Activated T-cell treated with anti-CD3 and anti-CD28 coated beads, Interleukin-2, amount 50 U/mL, for 24 hours (primary cell): ENCODE measurements around the gene DNAH17.

Experiments
- DNase-seq: peaks from one replicate; pipeline ENCODE4 v3.0.0-alpha.2; 2020
- H3K27ac Mint-ChIP-seq: 2 replicates; pipeline ENCODE4 v1.8.0; 2020; ENCODE audit warnings: mild to moderate bottlenecking, mixed read lengths
- H3K27me3 Mint-ChIP-seq: 2 replicates; pipeline ENCODE4 v1.8.0; 2020; ENCODE audit warnings: mixed read lengths
- H3K36me3 Mint-ChIP-seq: 2 replicates; pipeline ENCODE4 v1.8.0; 2020; ENCODE audit warnings: low read depth, mixed read lengths
- H3K4me1 Mint-ChIP-seq: 2 replicates; pipeline ENCODE4 v1.8.0; 2020; ENCODE audit warnings: low read depth, mixed read lengths
- H3K4me3 Mint-ChIP-seq: 2 replicates; pipeline ENCODE4 v1.8.0; 2020; ENCODE audit warnings: mild to moderate bottlenecking, moderate library complexity, mixed read lengths
- H3K9me3 Mint-ChIP-seq: 2 replicates; pipeline ENCODE4 v1.8.0; 2020; ENCODE audit warnings: mixed read lengths

The DNAH17 gene

DNA sequence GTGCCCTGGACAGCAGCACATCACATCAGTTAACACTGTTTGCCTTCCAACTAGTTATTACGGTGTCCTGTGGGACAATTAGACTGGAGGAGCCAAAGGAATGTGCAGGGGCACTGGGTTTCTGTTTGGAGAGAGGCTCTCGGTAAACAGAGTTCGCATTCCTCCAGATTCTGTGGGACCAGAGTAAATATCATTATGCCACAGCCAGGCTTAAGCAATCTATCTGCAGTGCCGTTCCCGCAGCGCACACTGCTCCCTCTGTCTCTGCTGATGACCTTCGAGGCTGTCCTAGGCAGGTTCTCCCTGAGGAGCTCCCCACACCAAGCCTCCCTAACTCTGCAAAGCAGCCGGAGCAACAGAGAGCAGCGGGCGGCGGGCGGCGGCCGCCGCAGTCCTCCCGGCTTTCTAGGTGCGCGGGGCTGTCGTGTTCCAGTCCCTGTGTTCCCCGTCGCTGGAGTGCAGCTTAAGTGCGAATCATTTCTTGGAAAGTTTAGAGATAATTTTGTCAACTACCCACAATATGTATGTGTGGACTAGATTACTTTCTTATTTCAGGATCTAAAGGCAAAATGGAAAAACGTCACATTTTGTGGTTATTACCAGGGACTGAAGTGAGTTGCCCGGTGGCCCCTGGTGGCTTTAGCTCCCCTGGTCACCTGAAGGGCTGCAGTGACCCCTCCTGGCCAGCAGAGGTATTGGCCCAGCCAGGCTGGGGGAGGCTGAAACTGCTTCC, 155.5 kb downstream of the DNAH17 start:
- DNase-seq: peak; percentile 83
- Mint-ChIP-seq H3K36me3 (peaks cover 92% of the 10 kb centered on the region), H3K4me1 (peaks cover 40% of the 10 kb centered on the region), H3K4me3 (no peak overlapping the region), H3K27me3 (no peaks in the 10 kb centered on the region), H3K9me3 (no peaks in the 10 kb centered on the region), H3K27ac (peak overlapping the region; percentile 78)

DNA sequence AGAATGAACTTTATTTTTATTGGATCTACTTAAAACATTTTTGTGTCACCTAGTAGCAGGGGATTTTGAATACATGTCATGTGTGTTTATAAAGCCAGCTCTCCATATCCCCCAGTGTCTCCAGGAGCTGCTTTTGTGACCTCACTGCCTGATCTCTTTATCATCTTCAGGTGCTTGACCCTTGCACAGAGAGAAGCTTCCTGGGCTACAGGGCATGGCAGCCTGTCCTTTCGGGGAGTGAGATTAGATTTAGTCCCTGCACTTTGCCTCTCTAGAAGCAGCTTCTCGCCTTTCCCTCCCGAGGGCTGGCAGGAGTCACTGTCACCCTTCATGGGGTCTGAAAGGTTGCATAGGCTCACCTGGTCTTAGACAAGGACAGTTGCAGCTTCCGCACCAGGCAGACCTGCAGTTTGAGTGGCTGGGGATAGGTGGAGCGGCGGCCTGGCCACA, 156.1 kb downstream of the DNAH17 start:
- no peak for DNase-seq

DNA sequence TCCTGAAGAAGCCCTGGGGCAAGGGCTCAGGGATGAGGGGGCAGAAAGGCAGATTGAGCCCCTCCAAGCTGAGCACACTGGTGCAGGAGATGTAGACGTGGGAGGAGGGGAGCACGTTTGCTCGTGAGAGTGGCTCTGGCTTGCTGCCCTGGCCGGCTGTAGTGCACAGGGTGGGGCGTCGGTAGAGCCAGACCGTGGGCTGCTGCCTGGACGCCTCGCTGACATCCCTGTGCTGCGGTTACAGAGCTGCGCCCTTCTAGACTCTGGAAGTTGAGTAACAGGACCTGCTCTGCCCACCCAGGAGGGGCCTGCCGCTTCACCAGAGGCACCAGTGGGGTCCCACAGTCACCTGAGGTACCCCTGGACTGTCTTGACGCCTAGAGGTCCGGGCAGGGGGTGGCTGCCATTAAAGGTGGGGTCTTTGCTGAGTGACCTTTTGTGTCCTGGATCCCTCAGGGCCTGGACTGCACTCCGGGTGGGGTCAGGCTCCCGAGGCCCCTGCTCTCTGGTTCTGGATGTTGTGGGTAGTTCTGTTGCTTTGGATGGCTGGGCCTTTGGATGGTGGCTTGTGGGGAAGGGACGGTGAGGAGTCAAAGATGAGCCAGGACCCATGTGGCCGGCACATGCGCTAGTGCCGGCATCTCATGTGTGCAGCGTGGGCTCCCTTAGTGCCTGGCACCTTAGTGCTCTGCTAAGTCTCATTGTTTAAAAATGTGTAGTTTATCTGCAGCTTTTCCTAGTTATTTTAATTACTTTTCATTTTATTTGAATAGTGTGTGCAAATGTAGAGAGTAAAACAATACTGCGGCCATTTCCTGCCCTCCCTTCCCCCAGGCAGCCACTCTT, 157.0 kb downstream of the DNAH17 start:
- Mint-ChIP-seq H3K27me3 (no peaks in the 10 kb centered on the region), H3K27ac (peak overlapping the region; percentile 77), H3K4me3 (no peak overlapping the region), H3K4me1 (peaks cover 54% of the 10 kb centered on the region), H3K9me3 (no peaks in the 10 kb centered on the region), H3K36me3 (peaks cover 94% of the 10 kb centered on the region)
- DNase-seq: no peak

More for the DNA sequence above, 156.1 kb downstream of the DNAH17 start:
- Mint-ChIP-seq H3K27ac (peak overlapping the region; percentile 78), H3K4me1 (peaks cover 45% of the 10 kb centered on the region), H3K27me3 (no peaks in the 10 kb centered on the region), H3K36me3 (peaks cover 92% of the 10 kb centered on the region), H3K4me3 (no peak overlapping the region), H3K9me3 (no peaks in the 10 kb centered on the region)

DNA sequence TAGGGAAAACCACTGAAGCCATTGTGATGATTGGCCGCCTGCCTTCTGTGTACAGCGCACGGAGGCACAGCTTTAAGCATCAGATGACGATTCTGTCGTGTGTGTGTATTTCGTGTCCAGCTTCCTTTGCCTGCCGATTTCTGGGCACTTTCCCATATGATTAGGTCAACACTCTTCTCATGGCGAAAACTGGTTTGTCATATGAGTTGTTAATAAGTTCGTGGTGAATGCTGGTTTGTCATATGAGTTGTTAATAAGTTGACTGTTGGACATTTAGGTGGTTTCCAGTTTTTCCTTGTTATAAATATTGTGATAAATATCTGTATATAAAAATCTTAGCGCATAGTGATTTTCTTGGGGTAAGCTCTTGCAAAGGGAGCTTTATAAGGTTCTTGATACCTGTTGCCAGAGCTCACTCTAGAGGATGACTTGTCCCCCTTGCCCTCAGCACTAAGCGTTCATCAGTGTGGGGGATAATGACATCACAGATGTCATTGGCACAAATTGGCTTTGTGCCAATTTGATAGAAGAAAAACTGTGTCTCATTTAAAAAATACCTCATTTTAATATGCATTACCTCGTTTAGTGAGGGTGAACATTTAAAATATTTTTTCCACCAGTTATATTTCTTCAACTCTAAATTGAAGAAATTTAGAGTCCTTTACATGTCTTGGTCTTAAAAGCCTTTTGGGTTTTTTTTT, 158.7 kb downstream of the DNAH17 start:
- DNase-seq: no peak
- peaks cover 96% of the 10 kb centered on the region for H3K36me3 Mint-ChIP-seq
- no peaks in the 10 kb centered on the region for H3K27me3 Mint-ChIP-seq
- H3K9me3 Mint-ChIP-seq: no peaks in the 10 kb centered on the region
- H3K27ac Mint-ChIP-seq: peak overlapping the region; percentile 74
- H3K4me3 Mint-ChIP-seq: no peak overlapping the region
- peaks cover 71% of the 10 kb centered on the region for H3K4me1 Mint-ChIP-seq

DNA sequence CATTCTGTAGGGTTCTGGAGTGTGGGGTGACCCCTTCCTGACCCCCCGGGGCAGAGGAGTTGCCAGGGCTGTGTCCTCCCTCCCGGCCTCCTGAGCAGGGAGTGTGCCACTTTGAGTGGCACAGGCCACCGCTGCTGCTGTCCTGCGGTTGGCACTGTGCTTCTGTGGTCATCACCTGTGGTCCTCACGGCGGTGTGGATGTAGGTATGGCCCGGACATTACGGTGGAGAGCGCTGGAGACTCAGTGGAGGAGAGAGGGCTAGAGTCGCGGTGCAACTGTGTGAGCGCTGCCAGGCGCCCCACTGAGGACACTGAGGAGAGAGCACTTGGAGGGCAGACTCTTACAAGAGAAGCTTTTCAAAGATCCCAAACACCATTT, 159.7 kb downstream of the DNAH17 start:
- H3K36me3 Mint-ChIP-seq: peaks cover 96% of the 10 kb centered on the region
- peak overlapping the region; percentile 98 for H3K27ac Mint-ChIP-seq
- H3K4me3 Mint-ChIP-seq: no peak overlapping the region
- peaks cover 79% of the 10 kb centered on the region for H3K4me1 Mint-ChIP-seq
- no peaks in the 10 kb centered on the region for H3K27me3 Mint-ChIP-seq
- DNase-seq: no peak
- H3K9me3 Mint-ChIP-seq: no peaks in the 10 kb centered on the region

DNA sequence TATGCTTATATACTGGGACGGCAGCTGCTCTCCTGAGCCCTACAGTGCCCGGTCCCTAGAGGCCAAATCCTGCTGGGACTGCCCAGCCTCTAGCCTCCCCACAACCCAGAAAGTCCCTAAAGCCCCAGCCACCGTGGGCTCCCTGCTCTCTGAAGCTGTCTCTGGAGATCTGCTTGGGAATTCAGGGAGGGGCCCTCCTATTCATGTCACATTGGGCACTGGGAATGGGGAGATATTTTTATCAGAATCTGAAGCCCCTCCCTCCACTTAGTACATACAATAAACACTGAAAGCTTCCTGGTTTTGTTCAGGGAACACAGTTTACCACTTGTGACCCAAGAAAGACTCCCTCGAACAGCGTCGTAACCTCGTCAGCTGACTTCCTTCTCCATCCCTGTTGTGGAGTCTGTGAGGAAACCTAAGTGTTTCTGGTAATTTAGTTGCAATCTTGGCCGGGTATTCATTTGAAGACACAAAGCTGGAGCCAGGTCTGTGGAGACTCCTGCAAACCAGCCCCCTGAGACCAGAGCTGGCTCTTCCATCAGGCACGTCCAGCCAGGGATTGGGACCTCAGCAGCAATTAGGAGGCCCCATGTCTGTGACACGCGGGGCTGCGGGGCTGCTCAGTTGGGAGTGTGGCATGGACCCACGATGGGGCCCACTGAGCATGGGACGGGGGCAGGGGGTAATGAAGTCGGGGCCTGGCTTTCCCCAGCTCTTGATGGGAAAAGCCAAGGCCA, 160.2 kb downstream of the DNAH17 start:
- no peak for DNase-seq

DNA sequence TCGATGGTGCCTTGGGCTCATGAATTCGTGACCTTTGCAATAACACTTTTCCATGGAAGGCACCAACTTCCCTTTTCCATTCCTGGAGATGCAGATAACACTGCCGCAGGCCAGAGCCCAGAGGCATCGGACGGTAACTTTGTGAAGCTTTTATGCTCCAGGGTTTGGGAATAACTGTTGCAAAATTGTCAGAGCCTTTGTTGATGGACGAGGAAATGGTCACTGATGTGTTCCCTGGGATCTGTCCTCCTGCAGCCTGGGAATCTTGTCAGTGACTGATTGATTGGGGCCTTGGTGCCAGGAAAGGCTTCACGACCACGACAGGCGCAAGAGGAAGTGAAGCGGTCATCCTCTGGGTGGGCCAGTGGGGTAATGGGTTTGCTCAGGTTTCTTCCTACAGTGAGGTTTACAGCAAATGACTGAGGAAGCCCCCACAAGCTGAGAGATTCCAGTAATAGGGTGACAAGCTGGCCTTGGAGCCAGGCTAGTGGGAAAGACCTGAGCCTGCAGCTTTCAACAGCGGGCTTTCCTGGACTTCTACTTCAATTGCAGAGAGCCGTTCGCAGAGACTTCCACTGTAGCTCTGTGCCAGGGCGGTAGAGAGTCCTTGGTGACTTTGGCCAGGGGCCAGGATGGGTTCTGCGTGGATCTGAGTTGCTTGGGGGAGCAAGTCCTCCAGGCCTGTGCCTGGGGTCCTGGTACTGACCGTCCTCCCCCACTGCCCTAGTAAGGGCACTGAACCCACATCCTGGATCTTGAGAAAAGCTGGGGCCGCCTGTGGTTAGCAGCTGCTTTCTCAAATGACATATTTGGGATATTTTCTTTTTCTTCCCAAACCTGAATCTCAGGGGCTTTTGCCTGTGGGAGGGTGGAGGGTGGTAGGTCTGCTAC, 161.1 kb downstream of the DNAH17 start:
- peaks cover 94% of the 10 kb centered on the region for H3K36me3 Mint-ChIP-seq
- H3K9me3 Mint-ChIP-seq: no peaks in the 10 kb centered on the region
- no peak overlapping the region for H3K4me3 Mint-ChIP-seq
- H3K27me3 Mint-ChIP-seq: no peaks in the 10 kb centered on the region
- peak overlapping the region; percentile 98 for H3K27ac Mint-ChIP-seq
- peaks cover 80% of the 10 kb centered on the region for H3K4me1 Mint-ChIP-seq
- DNase-seq: no peak

More for the DNA sequence above, 160.2 kb downstream of the DNAH17 start:
- Mint-ChIP-seq H3K9me3 (no peaks in the 10 kb centered on the region), H3K27me3 (no peaks in the 10 kb centered on the region), H3K27ac (peak overlapping the region; percentile 98), H3K36me3 (peaks cover 96% of the 10 kb centered on the region), H3K4me3 (no peak overlapping the region), H3K4me1 (peaks cover 80% of the 10 kb centered on the region)

DNA sequence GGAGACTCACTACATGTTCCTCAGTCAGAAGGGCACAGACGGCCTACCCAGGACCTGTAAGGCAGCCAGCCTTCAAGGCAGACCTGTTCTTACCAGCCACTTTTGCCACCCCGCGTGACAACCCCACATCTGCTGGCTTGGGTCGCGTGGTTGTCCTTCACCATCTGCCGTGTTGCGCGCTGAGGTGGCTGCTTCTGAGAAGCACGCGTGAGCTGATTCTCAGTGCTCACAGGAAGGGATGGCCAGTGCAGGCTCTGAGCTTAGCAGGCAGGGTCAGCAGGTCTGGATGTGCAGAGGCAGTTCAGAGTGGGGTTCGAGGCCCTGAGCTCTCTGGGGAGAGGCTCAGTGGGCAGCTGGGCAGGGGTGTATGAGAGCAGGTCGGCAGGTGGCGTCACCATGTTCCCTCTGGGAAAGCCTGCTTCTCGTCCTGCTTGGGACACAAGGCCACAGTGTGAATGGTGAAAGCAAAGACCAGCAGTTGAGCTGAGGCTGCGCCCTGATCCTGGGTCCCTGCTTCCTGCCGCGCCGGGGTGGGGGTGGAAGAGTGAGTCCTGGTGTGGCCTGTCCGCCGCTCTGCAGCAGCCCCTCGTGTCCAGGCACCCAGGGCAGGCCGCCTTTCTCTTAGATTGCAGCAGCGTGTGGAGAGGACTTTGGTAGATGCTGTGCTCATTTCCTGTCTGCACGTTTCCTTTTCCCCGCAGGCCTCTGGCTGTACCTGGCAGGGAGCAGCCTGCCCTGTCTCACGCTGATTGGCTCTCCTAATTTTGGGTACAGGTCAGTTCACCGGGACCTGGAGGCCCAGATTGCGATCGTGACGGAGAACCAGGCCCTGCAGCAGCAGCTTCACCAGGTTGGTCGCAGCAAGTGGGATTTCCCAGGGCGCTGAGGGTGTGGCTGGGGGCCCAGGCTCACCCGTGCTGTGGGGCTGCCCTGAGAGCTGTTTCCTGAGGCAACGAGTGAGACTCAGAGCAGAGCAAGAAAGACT, 162.7 kb downstream of the DNAH17 start:
- Mint-ChIP-seq H3K4me1 (peaks cover 78% of the 10 kb centered on the region), H3K27ac (peak overlapping the region; percentile 98), H3K9me3 (no peaks in the 10 kb centered on the region), H3K36me3 (peaks cover 89% of the 10 kb centered on the region), H3K27me3 (no peaks in the 10 kb centered on the region), H3K4me3 (peak overlapping the region; percentile 65)
- peak; percentile 75 for DNase-seq

DNA sequence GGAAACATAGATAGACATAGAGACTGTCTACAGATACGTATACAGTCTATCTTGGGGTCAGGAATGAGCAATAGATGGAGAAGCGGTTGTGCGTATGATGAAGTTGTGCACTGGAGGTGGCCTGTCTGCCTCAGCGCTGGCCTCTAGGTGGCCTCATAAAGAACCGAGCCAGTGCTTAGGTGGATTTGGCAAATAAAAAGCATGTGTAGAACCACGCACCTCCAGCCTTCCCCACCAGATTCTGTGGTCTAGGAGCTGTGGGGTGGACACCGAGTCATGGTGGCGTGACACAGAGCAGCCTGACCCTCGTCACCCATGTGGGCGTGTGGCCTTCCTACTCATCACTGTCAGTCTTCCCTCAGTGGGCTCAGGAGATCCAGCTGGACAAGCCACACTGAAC, 164.8 kb downstream of the DNAH17 start:
- peaks cover 93% of the 10 kb centered on the region for H3K36me3 Mint-ChIP-seq
- peaks cover 88% of the 10 kb centered on the region for H3K4me1 Mint-ChIP-seq
- H3K9me3 Mint-ChIP-seq: no peaks in the 10 kb centered on the region
- peak; percentile 56 for DNase-seq
- peak overlapping the region; percentile 65 for H3K4me3 Mint-ChIP-seq
- H3K27ac Mint-ChIP-seq: peak overlapping the region; percentile 98
- no peaks in the 10 kb centered on the region for H3K27me3 Mint-ChIP-seq

DNA sequence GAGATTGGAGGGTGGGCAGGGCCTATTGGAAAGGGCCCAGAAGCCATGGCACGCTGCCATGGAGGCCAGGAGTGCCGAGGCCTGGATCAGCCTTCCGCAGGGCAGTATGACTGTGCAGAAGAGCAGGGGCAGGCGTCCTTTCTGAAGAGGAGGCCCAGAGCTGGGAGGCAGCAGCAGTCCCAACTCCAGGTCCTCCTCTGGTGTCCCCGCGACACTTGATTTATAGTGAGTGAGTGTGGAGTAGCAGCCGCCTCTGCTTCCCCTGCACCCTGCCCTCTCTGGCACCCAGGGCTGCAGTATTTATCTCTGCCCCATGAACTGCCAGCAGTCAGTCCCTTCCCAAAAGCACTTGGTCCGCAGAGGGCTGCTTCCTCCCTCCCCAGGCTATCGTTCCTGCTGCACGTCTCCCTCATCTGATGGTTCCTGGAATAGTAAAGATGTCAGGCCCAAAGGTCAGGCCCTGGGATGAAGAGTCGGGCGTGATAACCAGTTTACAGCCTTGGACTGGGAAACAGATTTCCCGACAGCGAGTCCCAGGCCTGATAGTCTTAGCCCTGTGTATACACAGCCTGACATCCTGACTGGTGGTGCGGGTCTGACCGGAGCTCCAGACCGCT, 165.8 kb downstream of the DNAH17 start:
- Mint-ChIP-seq H3K27ac (peak overlapping the region; percentile 80), H3K27me3 (no peaks in the 10 kb centered on the region), H3K4me3 (no peak overlapping the region), H3K4me1 (peaks cover 86% of the 10 kb centered on the region), H3K9me3 (no peaks in the 10 kb centered on the region), H3K36me3 (peaks cover 93% of the 10 kb centered on the region)
- DNase-seq: no peak

DNA sequence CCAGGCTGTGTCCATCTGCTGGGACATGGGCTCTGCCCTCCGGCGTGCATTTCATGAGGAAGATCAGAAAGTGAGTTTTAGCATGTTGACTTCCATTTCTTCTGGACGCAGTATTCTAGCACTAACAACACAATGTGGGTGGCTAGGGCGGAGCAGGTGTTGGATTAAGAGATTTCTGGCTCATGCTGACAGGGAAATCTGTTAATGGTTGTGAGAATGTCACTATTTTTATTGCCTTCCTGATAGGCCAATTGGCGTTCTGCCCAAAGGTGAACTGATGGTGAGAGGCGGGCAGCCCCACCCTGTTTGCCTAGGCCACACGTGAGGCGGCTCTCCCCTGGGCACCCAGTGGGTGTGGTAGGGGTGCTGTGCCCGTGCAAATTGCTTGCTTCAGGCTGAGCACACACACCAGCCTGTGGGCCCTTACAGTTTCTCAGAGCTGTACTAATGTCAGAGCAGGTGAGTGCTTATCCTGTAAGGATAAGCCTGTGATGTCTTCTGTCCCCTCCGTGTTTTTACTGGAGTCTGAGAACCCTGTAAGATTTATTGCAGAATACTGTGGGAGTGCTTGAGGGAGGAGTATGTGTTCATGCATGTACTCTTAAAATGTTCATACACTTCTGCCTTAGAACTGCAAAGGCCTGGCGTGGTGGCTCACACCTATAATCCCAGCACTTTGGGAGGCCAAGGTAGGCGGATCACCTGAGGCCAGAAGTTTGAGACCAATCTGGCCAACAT, 167.8 kb downstream of the DNAH17 start:
- Mint-ChIP-seq H3K4me3 (no peak overlapping the region), H3K4me1 (peaks cover 72% of the 10 kb centered on the region), H3K9me3 (no peaks in the 10 kb centered on the region)

More for the DNA sequence above, 167.8 kb downstream of the DNAH17 start:
- no peak for DNase-seq
- Mint-ChIP-seq H3K36me3 (peaks cover 92% of the 10 kb centered on the region), H3K27ac (peak overlapping the region; percentile 65), H3K27me3 (no peaks in the 10 kb centered on the region)
